ENCODE measurements around the gene RPTOR.

Gene RPTOR

DNA sequence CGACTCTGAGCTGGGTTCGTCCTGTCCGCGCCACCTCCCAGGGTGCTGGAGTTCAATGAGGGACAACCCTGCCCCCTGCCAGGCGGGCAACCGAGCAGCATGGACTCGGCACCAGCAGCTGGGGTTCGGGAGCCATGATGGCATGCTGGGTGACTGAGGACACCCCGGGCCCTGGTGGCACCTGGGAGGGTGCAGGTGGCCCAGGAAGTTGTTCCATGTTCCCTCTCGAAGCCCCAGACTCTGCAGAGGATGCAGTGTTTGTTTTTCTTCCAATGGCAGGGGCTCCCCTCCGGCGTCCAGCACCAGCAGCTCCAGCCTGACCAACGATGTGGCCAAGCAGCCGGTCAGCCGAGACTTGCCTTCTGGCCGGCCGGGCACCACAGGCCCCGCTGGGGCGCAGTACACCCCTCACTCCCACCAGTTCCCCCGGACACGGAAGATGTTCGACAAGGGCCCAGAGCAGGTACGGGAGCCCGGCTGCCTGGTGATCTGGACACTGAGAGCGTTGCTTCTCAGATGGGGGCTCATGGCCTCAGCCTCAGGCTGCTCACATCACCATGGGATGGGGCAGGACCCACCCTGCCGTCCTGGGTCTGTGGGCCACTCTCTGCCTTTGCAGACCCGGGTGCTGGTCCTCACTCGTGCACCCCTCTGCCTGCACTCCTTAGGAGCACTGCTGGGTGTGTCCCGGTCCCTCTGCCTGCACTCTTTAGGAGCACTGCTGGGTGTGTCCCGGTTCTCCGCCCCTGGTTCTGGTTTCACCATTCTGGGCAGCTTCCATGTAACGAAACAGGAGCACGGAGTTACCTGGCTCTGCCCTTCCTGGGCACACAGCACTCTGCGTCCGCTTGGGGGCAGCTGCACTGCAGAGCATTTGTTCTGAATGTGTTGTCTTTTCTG is 378.8 kb downstream of the RPTOR start:
- DNase-seq, result no peak

DNA sequence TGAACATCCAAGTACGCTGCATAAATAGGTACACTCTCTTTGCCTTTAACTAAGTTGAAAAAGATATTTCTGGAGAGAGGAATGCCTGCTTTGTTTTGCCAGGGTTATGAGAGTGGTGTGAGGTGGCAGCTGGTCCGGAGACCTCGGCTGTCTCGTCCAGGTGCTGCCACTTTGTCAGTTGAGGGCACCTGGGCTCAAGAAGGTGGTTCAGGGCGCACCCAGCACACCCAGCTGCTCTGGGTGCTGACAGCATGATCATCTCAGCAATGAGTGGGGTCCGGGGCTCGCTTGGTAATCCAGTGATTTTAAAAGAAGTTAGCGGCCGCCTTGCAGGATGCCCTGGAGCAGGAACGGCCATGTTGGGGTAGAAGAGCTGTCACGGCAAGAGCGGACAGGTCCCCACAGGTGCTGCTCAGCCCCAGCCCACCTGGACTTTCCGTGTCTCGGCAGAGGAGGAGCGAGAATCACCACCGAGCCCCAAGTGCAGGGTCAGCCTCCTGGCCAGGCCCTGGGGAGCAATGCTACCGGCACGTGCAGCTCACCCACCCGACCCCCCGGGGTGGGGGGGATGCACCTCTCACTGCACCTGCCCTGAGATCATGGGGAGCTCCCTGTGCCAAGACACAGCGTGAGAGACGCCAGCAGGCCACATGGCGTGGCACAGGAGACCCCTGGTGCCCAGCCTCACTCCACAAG is 379.6 kb downstream of the RPTOR start:
- no peak for DNase-seq

DNA sequence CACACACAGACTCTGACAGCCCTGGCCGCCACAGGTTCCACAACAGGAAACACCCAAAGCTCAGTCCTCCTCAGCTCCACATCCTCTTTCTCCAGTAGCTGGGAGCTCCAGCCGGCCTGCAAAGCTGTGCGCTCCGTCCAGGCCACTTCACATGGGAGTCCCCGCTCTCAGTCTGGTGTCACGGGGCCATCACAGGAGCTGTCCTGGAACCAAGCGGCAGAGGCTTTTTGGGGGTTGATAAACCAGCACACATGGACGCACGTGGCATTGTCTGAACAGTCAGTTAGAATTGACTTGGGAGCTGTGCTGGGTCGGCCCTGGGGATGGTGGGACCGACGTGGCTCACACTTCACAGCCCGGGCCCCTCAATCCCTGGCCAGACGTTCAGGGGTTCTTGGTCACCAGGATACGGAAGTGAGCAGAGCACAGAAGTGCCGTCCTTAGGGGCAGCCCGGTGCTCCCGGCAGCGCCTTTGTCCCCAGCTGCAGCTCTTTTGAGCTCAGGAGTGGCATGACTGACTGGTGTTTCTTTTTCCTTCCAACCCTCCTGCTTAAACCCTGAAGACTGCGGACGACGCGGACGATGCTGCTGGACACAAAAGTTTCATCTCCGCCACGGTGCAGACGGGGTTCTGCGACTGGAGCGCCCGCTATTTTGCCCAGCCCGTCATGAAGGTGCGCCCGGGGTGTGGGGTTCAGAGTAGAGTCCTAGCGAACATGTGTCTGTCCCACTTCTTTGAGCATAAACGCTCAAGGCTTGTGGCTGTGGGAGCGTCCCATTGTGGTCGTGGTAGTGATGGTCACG is 380.4 kb downstream of the RPTOR start:
- DNase-seq, result no peak

GRCh38 chr17:80925688-80926335 is 381.2 kb downstream of the RPTOR start:
- no peak for DNase-seq

- DNase-seq, result no peak
Observed at GRCh38 chr17:80926591-80927250, 382.1 kb downstream of the RPTOR start.

DNA sequence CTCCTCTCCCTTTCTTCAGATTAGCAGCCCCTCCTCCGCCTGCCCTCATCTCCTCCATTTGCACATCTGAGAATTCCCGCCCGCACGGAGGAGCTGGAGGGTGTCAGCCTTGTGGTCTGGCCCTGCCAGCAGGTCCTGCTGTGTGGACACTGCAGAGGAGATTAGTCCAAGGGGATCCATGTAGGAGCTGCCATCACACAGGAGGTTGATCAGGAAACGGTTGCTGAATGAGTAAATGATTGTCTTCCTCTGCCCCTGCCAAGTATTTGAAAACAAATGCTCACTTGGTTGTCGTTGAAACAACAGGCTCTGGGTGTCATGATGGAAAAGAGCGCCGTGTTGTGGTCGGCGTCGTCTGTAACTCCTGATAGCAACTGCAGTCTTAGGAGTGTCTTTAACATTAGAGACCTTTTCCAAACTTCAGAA is 383.2 kb downstream of the RPTOR start:
- no peak for DNase-seq

- no peak for DNase-seq
Observed at GRCh38 chr17:80929449-80929848, 384.8 kb downstream of the RPTOR start.

- DNase-seq, result no peak
Observed at GRCh38 chr17:80930335-80931279, 386.0 kb downstream of the RPTOR start.

DNA sequence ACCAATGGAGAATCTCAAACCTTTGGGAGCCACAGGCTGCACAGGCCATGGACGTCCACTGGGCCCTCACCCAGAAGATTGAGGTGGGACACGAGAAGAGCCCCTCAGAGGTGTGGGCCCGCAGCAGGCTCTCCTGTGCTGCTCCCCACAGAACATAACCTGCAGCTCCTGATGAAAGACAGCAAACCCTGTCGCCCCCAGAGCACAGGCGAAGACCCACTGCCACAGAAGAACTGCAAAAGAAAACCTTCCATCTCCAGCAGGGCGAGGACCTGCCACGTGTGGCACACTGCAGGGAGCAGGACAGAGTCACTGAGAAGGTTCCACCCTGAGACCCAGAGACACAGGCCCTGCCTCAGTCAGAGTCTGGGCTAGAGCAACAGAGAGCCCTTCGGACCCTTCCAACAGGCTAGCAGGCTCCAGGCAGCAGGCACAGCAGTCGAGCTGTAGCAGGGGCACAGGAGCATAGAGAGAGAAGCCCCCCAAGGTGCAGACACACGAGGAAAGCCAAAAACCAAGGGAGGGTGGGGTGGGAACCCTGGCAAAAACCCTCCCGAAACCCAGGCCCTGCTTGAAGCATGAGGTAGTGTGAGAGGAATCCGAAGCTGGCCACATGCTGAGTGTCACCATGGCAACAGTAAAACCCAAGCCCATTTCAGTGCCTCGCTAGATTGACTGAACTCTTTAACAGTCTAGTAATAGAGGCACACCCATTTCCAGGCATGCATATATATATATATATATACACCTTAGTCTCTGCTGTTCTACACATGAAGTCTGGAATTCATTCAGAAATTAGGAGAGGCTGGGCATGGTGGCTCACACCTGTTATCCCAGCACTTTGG is 387.0 kb downstream of the RPTOR start:
- DNase-seq, result no peak

DNA sequence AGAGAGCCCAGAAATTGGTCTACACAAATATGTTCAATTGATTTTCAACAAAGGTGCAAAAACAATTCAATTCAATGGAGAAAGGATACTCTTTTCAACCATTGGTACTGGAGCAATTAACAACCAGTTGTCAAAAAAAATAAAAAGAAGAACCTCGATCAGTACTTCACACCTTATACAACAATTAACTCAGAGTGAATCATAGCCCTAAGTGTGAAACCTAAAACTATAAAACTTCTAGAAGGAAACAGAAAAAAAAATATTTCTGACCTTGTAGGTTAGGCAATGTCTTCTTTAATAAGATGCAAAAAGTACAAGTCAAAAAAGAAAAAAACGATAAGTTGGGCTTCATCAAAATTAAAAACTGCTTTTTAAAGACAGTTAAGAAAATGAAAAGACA is 390.9 kb downstream of the RPTOR start:
- no peak for DNase-seq

DNA sequence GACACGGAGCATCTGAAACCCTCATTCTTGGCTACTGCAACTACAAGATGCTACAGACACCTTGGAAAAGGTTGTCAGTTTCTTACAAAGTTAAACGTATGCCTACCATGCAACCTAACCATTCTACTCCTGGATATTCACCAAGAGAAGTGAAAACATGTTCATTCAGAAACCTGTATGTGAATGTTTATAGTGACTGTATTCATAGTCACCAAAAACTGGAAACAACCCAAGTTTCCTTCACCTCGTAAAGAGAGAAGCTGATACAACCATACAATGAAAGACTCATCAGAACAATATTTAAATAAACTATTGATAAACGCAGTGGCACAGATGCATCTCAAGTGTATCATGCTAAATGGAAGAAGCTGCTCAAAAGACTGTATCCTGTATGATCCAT is 391.6 kb downstream of the RPTOR start:
- DNase-seq, result no peak

- no peak for DNase-seq
Observed at GRCh38 chr17:80936723-80937122, 392.1 kb downstream of the RPTOR start.

GRCh38 chr17:80937462-80938381 is 393.1 kb downstream of the RPTOR start:
- DNase-seq, result peak; percentile 70

DNA sequence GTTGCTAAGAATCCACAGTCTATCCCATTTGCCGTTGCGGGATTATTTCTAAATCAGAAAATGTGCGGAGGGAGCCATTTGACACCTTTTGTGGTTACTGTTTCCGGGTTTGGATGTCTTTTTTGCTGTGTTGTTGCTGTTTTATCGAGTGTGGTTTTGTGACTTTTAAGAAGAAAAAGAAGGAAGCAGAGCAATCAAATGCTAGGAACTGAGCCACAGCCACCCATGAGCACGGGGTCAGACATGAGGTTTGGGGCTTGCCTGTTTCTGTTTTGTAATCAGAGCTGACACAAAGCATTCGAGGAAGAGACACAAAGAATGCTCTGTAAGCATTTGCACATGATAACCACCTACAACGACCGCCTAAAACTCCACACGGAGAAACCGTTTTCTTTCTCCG is 393.9 kb downstream of the RPTOR start:
- no peak for DNase-seq

- DNase-seq, result no peak
Observed at GRCh38 chr17:80939151-80940145, 394.8 kb downstream of the RPTOR start.

- no peak for DNase-seq
Observed at GRCh38 chr17:80940171-80941123, 395.8 kb downstream of the RPTOR start.
